ENCODE data around the gene SYNDIG1. TPM values are rescaled to one million over a fixed set of nuclear protein-coding genes. Genes with fewer than 3 reads are reported as not detected.

Gene SYNDIG1
- total RNA-seq, 2 donors from 2014 or later, result not detected

GRCh38 chr20:24608926-24609667 lies 139.7 kb downstream of the SYNDIG1 start:
- Mint-ChIP-seq H3K36me3 (ENCODE audit: low read depth) (no peaks in the 10 kb centered on the region), H3K27me3 (peaks cover 17% of the 10 kb centered on the region), H3K9me3 (no peaks in the 10 kb centered on the region), H3K4me1 (no peaks in the 10 kb centered on the region), H3K4me3 (no peak overlapping the region), H3K27ac (no peak overlapping the region)
- no peak for ATAC-seq (replicated peaks)

- no peak overlapping the region for H3K27ac Mint-ChIP-seq
- no peaks in the 10 kb centered on the region for H3K4me1 Mint-ChIP-seq
- H3K4me3 Mint-ChIP-seq, result no peak overlapping the region
- no peaks in the 10 kb centered on the region for H3K36me3 Mint-ChIP-seq (ENCODE audit: low read depth)
- peaks cover 20% of the 10 kb centered on the region for H3K27me3 Mint-ChIP-seq
- no peak for ATAC-seq (replicated peaks)
- H3K9me3 Mint-ChIP-seq, result no peaks in the 10 kb centered on the region
Observed at GRCh38 chr20:24609757-24610156, 140.3 kb downstream of the SYNDIG1 start.

- Mint-ChIP-seq H3K4me1 (no peaks in the 10 kb centered on the region), H3K27me3 (peaks cover 18% of the 10 kb centered on the region), H3K9me3 (no peaks in the 10 kb centered on the region), H3K36me3 (ENCODE audit: low read depth) (no peaks in the 10 kb centered on the region), H3K4me3 (no peak overlapping the region), H3K27ac (no peak overlapping the region)
- no peak for ATAC-seq (replicated peaks)
Observed at GRCh38 chr20:24610341-24611115, 141.1 kb downstream of the SYNDIG1 start.

GRCh38 chr20:24611360-24612140 lies 142.1 kb downstream of the SYNDIG1 start:
- Mint-ChIP-seq H3K27ac (no peak overlapping the region), H3K9me3 (no peaks in the 10 kb centered on the region), H3K4me1 (no peaks in the 10 kb centered on the region), H3K4me3 (no peak overlapping the region), H3K27me3 (peaks cover 16% of the 10 kb centered on the region), H3K36me3 (ENCODE audit: low read depth) (no peaks in the 10 kb centered on the region)
- no peak for ATAC-seq (replicated peaks)

- Mint-ChIP-seq H3K27me3 (peaks cover 19% of the 10 kb centered on the region), H3K9me3 (no peaks in the 10 kb centered on the region), H3K27ac (no peak overlapping the region), H3K4me1 (no peaks in the 10 kb centered on the region), H3K4me3 (no peak overlapping the region), H3K36me3 (ENCODE audit: low read depth) (no peaks in the 10 kb centered on the region)
- no peak for ATAC-seq (replicated peaks)
Observed at GRCh38 chr20:24612799-24613775, 143.7 kb downstream of the SYNDIG1 start.

GRCh38 chr20:24614341-24614740 lies 144.9 kb downstream of the SYNDIG1 start:
- H3K27ac Mint-ChIP-seq, result no peak overlapping the region
- H3K4me3 Mint-ChIP-seq, result no peak overlapping the region
- H3K4me1 Mint-ChIP-seq, result no peaks in the 10 kb centered on the region

GRCh38 chr20:24615353-24615752 lies 145.9 kb downstream of the SYNDIG1 start:
- Mint-ChIP-seq H3K27ac (no peak overlapping the region), H3K27me3 (peaks cover 20% of the 10 kb centered on the region), H3K4me3 (no peak overlapping the region), H3K4me1 (no peaks in the 10 kb centered on the region), H3K9me3 (no peaks in the 10 kb centered on the region), H3K36me3 (ENCODE audit: low read depth) (no peaks in the 10 kb centered on the region)
- ATAC-seq (replicated peaks), result no peak

More at GRCh38 chr20:24614341-24614740, 144.9 kb downstream of the SYNDIG1 start:
- Mint-ChIP-seq H3K27me3 (peaks cover 16% of the 10 kb centered on the region), H3K36me3 (ENCODE audit: low read depth) (no peaks in the 10 kb centered on the region), H3K9me3 (no peaks in the 10 kb centered on the region)
- no peak for ATAC-seq (replicated peaks)

GRCh38 chr20:24616258-24617079 lies 147.0 kb downstream of the SYNDIG1 start:
- peaks cover 20% of the 10 kb centered on the region for H3K27me3 Mint-ChIP-seq
- H3K27ac Mint-ChIP-seq, result no peak overlapping the region
- ATAC-seq (replicated peaks), result no peak
- H3K4me3 Mint-ChIP-seq, result no peak overlapping the region
- H3K9me3 Mint-ChIP-seq, result no peaks in the 10 kb centered on the region
- no peaks in the 10 kb centered on the region for H3K36me3 Mint-ChIP-seq (ENCODE audit: low read depth)
- no peaks in the 10 kb centered on the region for H3K4me1 Mint-ChIP-seq

GRCh38 chr20:24617080-24617432 lies 147.6 kb downstream of the SYNDIG1 start:
- Mint-ChIP-seq H3K4me3 (no peak overlapping the region), H3K27ac (no peak overlapping the region), H3K4me1 (no peaks in the 10 kb centered on the region), H3K9me3 (no peaks in the 10 kb centered on the region), H3K36me3 (ENCODE audit: low read depth) (no peaks in the 10 kb centered on the region), H3K27me3 (peaks cover 24% of the 10 kb centered on the region)
- no peak for ATAC-seq (replicated peaks)

- ATAC-seq (replicated peaks), result no peak
- H3K9me3 Mint-ChIP-seq, result no peaks in the 10 kb centered on the region
- H3K27ac Mint-ChIP-seq, result no peak overlapping the region
- H3K36me3 Mint-ChIP-seq (ENCODE audit: low read depth), result no peaks in the 10 kb centered on the region
- peaks cover 20% of the 10 kb centered on the region for H3K27me3 Mint-ChIP-seq
- no peaks in the 10 kb centered on the region for H3K4me1 Mint-ChIP-seq
- H3K4me3 Mint-ChIP-seq, result no peak overlapping the region
Observed at GRCh38 chr20:24617757-24618450, 148.5 kb downstream of the SYNDIG1 start.

GRCh38 chr20:24618739-24619138 lies 149.3 kb downstream of the SYNDIG1 start:
- Mint-ChIP-seq H3K27ac (no peak overlapping the region), H3K4me1 (no peaks in the 10 kb centered on the region), H3K36me3 (ENCODE audit: low read depth) (no peaks in the 10 kb centered on the region), H3K9me3 (no peaks in the 10 kb centered on the region), H3K4me3 (no peak overlapping the region), H3K27me3 (peaks cover 20% of the 10 kb centered on the region)
- no peak for ATAC-seq (replicated peaks)

- Mint-ChIP-seq H3K27ac (no peak overlapping the region), H3K36me3 (ENCODE audit: low read depth) (no peaks in the 10 kb centered on the region), H3K4me3 (no peak overlapping the region), H3K9me3 (no peaks in the 10 kb centered on the region), H3K4me1 (no peaks in the 10 kb centered on the region), H3K27me3 (peaks cover 18% of the 10 kb centered on the region)
- ATAC-seq (replicated peaks), result no peak
Observed at GRCh38 chr20:24619212-24619611, 149.8 kb downstream of the SYNDIG1 start.
